Astrocyte of the cerebellum (primary cell): Measurements from ENCODE around the gene DCC.
"Not testable (repeated sequence)": the region's sequence is repeated elsewhere in the genome, so short reads cannot be mapped to it uniquely, and the experiment has no call there.

Experiments used
- DNase-seq: peaks from one replicate; pipeline ENCODE4 v3.0.0-alpha.2; 2011; ENCODE audit warnings: low read depth
- H3K4me3 ChIP-seq: 2 replicates; pipeline ENCODE4 v1.5.1; 2011; ENCODE audit warnings: mild to moderate bottlenecking, low read depth, low read length, moderate library complexity
- in situ Hi-C: cut with HindIII; loops from 2 replicates; pipeline ENCODE4 v1.10.0; 2017; ENCODE audit warnings: low sequenced_read_pairs
- TF ChIP-seq, protein P1 (sequence below): IDR thresholded peaks from 2 replicates; pipeline ENCODE4 v1.5.1; 2012; ENCODE audit warnings: low read length, low read depth, moderate library complexity, mild to moderate bottlenecking; ENCODE audit errors: missing control alignments

The DCC gene

GRCh38 chr18:52344881-52345280, 4.9 kb downstream of the DCC start:
- no peak for DNase-seq
- in situ Hi-C loops: no loop called here
- no peak overlapping the region for H3K4me3 ChIP-seq
- TF ChIP-seq, protein P1, sequence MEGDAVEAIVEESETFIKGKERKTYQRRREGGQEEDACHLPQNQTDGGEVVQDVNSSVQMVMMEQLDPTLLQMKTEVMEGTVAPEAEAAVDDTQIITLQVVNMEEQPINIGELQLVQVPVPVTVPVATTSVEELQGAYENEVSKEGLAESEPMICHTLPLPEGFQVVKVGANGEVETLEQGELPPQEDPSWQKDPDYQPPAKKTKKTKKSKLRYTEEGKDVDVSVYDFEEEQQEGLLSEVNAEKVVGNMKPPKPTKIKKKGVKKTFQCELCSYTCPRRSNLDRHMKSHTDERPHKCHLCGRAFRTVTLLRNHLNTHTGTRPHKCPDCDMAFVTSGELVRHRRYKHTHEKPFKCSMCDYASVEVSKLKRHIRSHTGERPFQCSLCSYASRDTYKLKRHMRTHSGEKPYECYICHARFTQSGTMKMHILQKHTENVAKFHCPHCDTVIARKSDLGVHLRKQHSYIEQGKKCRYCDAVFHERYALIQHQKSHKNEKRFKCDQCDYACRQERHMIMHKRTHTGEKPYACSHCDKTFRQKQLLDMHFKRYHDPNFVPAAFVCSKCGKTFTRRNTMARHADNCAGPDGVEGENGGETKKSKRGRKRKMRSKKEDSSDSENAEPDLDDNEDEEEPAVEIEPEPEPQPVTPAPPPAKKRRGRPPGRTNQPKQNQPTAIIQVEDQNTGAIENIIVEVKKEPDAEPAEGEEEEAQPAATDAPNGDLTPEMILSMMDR: no peak

DNA sequence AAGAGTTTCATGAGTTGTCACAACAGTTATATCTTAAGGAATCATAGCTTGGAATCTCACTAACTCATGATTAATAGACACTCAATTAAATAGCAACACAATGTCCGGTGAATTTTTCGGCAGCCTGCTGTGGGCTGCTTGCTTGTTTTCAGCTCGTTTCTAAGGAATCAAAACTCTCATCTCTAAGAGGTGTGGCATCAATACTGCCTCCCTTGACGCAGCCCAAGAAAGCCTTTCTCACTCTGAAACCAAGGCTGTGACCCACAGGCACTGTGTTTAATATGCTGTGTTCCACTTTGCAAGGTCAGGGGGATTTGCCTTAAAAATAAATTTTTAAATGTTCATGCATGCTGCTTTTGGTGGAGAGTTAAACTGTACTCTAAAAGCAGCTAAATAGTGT, 5.4 kb downstream of the DCC start:
- DNase-seq: no peak
- in situ Hi-C loops: no loop called here

GRCh38 chr18:52348209-52348608, 8.2 kb downstream of the DCC start:
- no peak for DNase-seq
- H3K4me3 ChIP-seq: no peak overlapping the region
- in situ Hi-C loops: no loop called here
- TF ChIP-seq, protein P1: peak; percentile 41

More for the DNA sequence above, 5.4 kb downstream of the DCC start:
- TF ChIP-seq, protein P1: no peak
- H3K4me3 ChIP-seq: no peak overlapping the region

DNA sequence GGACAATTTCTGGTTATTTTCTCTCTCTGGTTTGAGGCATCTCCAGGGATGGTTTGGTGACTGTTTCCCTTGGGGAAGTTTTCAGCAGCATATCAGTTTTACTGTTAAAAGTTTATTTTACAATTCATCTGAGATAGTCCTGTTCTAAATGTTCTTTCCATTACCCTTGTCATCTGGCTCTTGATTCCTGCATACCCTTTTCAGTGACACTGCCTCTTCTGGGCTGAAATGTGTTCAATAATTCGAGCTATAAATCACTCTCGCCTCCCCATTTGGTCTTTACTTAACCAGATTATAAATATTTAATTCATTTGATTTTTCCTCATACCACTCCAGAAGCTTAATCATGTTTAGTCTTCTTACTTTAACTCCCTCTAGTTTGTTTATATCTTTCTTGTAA, 9.5 kb downstream of the DCC start:
- in situ Hi-C loops: no loop called here
- H3K4me3 ChIP-seq: no peak overlapping the region
- DNase-seq: no peak
- TF ChIP-seq, protein P1: no peak

DNA sequence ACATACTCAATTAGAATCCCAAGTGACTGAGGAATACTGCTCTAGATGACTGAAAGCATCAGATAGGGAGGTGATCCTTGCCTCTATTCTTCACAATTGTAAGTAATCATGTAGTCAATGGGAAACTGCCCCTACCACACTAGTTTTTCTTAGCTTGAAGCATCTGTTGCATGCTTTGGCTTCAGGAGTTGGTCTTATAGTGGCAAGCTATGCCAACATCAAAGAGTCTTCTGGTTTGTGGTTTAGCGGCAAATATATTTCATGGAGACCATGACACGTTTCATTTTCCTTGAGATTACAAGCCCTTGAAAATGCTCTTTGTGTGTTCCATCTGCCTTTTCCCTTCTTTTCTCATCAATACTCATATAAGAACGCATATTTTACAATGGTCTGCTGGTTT, 12.9 kb downstream of the DCC start:
- in situ Hi-C loops: no loop called here
- H3K4me3 ChIP-seq: no peak overlapping the region
- DNase-seq: no peak
- TF ChIP-seq, protein P1: no peak

GRCh38 chr18:52353589-52353988, 13.6 kb downstream of the DCC start:
- in situ Hi-C loops: no loop called here
- H3K4me3 ChIP-seq: no peak overlapping the region
- DNase-seq: no peak
- TF ChIP-seq, protein P1: no peak

- H3K4me3 ChIP-seq: no peak overlapping the region
- TF ChIP-seq, protein P1: no peak
- DNase-seq: no peak
- in situ Hi-C loops: no loop called here
Observed at GRCh38 chr18:52363861-52364260, 23.9 kb downstream of the DCC start.

DNA sequence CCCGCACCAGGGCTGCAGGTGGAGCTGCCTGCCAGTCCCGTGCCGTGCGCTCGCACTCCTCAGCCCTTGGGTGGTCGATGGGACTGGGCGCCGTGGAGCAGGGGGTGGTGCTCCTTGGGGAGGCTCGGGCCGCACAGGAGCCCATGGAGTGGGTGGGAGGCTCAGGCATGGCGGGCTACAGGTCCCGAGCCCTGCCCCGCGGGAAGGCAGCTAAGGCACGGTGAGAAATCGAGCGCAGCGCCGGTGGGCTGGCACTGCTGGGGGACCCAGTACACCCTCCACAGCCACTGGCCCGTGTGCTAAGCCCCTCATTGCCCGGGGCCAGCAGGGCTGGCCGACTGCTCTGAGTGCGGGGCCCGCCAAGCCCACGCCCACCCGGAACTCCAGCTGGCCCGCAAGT, 26.9 kb downstream of the DCC start:
- H3K4me3 ChIP-seq, in situ Hi-C loops, DNase-seq: not testable (repeated sequence)
